Right cardiac atrium (tissue), 5 donors: ENCODE measurements around the gene TSPAN31. TPM values are rescaled to one million over a fixed set of nuclear protein-coding genes. Genes with fewer than 3 reads are reported as not detected.

Experiments
- ATAC-seq, 2 donors: fragments of 200-7000 bp; cut with Tn5 transposase; one replicate each; pipeline versions ENCODE4 v1.8.0 to v1.9.1; 2020; ENCODE audit warnings: moderate library complexity in 2 of 2, mild to moderate bottlenecking in 1 of 2
- DNase-seq, 3 donors: peaks; one replicate each; pipeline ENCODE4 v3.0.0-alpha.2; 2020
- H3K27ac ChIP-seq: one replicate; pipeline ENCODE4 v1.5.1; 2013; ENCODE audit warnings: mild to moderate bottlenecking, low read length, control low read depth, moderate library complexity
- H3K27me3 ChIP-seq: one replicate; pipeline ENCODE4 v1.6.1; 2013; ENCODE audit not compliant: control insufficient read depth, insufficient read depth
- H3K4me1 ChIP-seq: one replicate; pipeline ENCODE4 v1.6.1; 2013; ENCODE audit warnings: low read length; ENCODE audit not compliant: control insufficient read depth, insufficient read depth
- H3K4me3 ChIP-seq: one replicate; pipeline ENCODE4 v1.5.1; 2013; ENCODE audit warnings: low read length, control low read depth
- H3K9me3 ChIP-seq: one replicate; pipeline ENCODE4 v1.6.1; 2013; ENCODE audit warnings: low read length; ENCODE audit not compliant: control insufficient read depth
- WGBS: extraction: QIAGEN DNeasy Blood & Tissue Kit; methylation state at CpG from one replicate; pipeline ENCODE4 v1.1.7; 2013; 5-methylcytosine and 5-hydroxymethylcytosine counted together
- intact Hi-C, 4 donors: fragments of 100-400 bp; cut with DNase I; formaldehyde crosslinking; loops; one replicate each; pipeline versions ENCODE4 v1.11.0 to v1.14.0; 2022 to 2023
- microRNA-seq, 2 donors: library from miRNA; unstranded; fragments of <30 nt; microRNA quantifications; one replicate each; pipeline ENCODE4 v1.2.0, GENCODE V29; 2020 to 2021
- polyA plus RNA-seq: library from polyadenylated mRNA; stranded (reverse); fragments of 200-250 nt; gene quantifications from one replicate; pipeline ENCODE4 v1.2.3, GENCODE V29; 2013
- total RNA-seq, 4 donors: library from RNA; stranded (reverse); fragmentation: NEBNext Ultra II Directional; extraction: Animal tissue kit (Norgen Biotek cat#: 25700); gene quantifications; one replicate each; pipeline ENCODE4 v1.2.1, GENCODE V29; 2021
- donor health status: healthy with polysubstance abuse.
- donor health status: DM: no; HTN: yes; CAD: no.
- donor health status: DM: no; HTN: no; CAD: no.
- donor health status: DM: no; HTN: yes; CAD: no; lungs with severe emphysema.
- donor health status: DM: yes; HTN: yes; CAD: no.

Gene TSPAN31
- total and polyA plus RNA-seq, 5 donors = 31.5 to 43.9 (median 35.2) TPM

DNA sequence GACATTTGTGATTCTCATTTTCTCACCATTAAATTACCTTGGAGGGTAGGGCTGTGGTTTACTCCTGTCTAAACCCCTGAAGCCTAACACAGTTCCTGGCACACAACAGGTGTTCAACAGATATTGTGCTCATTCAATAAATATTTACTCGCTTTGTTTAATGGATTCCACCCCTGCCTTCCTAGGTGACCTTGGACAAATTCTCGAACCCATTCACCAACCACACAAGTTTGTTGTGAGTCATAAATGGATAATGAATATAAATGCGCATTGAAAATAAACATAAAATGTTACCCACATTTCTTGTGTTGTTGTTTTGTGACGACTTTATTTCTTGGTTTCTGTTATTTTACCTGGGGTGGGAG is 37.4 kb downstream of the TSPAN31 start:
- Histone ChIP-seq H3K27me3 (no peaks in the 10 kb centered on the region), H3K27ac (no peak overlapping the region), H3K9me3 (no peaks in the 10 kb centered on the region), H3K4me1 (no peaks in the 10 kb centered on the region), H3K4me3 (peak overlapping the region; percentile 87)
- no peak for DNase-seq
- 23% methylated on average over 4 of the region's 4 CpGs for WGBS
- intact Hi-C loops = no loop called here
- no peak for ATAC-seq

DNA sequence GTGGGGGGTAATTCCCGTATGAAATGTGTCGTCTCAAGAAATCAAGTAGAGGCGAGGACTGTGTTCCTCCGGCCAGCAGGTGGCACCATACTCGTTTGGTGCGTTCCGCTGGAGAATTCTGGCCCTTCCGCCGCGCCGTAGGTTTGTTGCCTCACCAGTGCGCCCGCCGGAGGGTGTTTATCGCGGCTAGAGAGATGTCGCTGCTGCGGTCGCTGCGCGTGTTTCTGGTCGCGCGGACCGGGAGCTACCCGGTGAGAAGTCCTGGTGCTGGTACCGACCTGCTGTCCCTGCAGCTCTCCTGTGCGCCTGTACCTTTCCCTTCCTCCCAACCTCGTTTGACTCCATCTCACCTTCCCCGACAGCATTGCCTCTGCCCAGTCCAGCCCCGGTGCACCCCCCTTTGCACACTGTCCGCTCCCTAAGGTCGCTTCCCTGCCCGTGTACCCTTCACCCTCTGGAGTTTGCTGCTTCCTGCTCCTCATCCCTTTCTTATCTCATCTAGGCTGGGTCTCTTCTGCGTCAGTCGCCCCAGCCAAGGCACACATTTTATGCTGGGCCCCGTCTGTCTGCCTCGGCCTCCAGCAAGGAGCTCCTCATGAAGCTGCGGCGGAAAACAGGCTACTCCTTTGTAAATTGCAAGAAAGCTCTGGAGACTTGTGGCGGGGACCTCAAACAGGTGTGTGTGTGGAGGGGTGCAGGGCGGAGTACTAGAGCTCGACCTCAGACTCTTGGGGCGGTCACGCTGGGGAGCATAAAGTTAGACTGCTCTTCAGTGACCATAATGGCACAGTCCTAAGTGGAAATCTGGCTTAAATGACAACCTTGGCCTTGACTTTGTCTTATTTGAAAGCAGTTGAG is 38.0 kb downstream of the TSPAN31 start, which contains the start of gene TSFM:
TSFM (plus strand) TSS at position 180 of the 858 bp plus-strand sequence; CDS start at position 195, 15 bp downstream.
- under 1% methylated on average over 45 of the region's 45 CpGs for WGBS
- H3K9me3 ChIP-seq = no peaks in the 10 kb centered on the region
- intact Hi-C loops = no loop called here
- H3K4me3 ChIP-seq = peak within 1 kb of the TSS; percentile 87
- peak within 1 kb of the TSS; percentile 32 for H3K27ac ChIP-seq
- no peaks in the 10 kb centered on the region for H3K4me1 ChIP-seq
- DNase-seq (peak; percentile 97 to 99 (median 99)), ATAC-seq (peak; percentile 84 to 92)
- H3K27me3 ChIP-seq = no peaks in the 10 kb centered on the region

DNA sequence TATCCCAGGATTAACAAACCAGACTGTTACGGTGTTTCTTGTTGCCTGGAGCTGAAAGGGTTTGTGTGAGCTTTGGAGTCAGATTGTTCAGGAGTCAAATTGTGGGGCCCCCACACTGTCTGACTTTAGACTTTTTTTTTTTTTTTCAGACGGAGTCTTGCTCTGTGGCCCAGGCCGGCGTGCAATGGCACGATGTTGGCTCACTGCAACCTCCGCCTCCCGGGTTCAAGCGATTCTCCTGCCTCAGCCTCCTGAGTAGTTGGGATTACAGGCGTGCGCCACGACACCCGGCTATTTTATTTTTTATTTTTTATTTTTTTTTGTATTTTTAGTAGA is 38.6 kb downstream of the TSPAN31 start:
- no peak for DNase-seq
- Histone ChIP-seq H3K27me3 (no peaks in the 10 kb centered on the region), H3K4me3 (peak overlapping the region; percentile 87), H3K27ac (no peak overlapping the region), H3K9me3 (no peaks in the 10 kb centered on the region), H3K4me1 (no peaks in the 10 kb centered on the region)
- WGBS = 85% methylated on average over 12 of the region's 12 CpGs
- ATAC-seq = no peak
- intact Hi-C loops = no loop called here

DNA sequence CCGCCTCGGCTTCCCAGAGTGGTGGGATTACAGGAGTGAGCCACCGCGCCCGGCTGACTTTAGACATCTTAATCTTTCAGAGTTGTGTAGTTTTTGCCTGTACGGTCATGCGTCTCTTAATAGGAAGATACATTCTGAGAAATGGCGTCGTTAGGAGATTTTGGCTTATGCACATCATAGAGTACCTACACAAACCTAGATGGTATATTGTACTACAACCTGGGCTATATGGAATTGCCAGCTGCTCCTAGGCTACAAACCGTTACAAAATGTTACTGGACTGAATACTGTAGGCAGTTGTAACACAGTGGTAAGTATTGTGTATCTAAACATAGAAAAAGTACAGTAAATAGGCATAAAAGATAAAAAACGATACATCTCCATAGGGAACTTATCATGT is 39.0 kb downstream of the TSPAN31 start:
- Histone ChIP-seq H3K4me3 (no peak overlapping the region), H3K27me3 (no peaks in the 10 kb centered on the region), H3K27ac (no peak overlapping the region), H3K9me3 (no peaks in the 10 kb centered on the region), H3K4me1 (no peaks in the 10 kb centered on the region)
- ATAC-seq = no peak
- WGBS = 91% methylated on average over 11 of the region's 11 CpGs
- intact Hi-C loops = no loop called here
- DNase-seq = no peak

DNA sequence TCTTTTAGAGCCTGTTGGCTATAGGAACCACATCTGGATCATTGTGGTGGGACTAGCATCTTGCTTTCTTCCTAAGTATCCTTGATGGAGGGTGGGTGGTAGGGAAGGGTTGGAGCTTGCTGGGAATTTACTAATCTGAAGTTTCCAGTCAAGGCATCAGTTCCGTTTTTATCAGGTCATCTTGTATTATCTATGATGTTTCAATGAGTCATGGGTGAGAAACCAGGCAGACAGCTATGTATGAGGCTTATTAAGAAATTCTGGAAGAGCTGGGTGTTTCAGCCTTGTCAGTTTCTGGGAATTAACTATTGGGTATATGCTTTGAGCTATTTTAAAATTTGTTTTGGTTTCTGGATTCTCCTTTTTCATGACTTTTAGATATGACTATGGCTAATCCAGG is 49.1 kb downstream of the TSPAN31 start:
- Histone ChIP-seq H3K27me3 (no peaks in the 10 kb centered on the region), H3K4me3 (no peak overlapping the region), H3K9me3 (no peaks in the 10 kb centered on the region), H3K4me1 (no peaks in the 10 kb centered on the region), H3K27ac (no peak overlapping the region)
- intact Hi-C loops = no loop called here
- no peak for DNase-seq
- ATAC-seq = peak; percentile 11 to 45
- 44% methylated on average over 1 of the region's 1 CpG for WGBS

DNA sequence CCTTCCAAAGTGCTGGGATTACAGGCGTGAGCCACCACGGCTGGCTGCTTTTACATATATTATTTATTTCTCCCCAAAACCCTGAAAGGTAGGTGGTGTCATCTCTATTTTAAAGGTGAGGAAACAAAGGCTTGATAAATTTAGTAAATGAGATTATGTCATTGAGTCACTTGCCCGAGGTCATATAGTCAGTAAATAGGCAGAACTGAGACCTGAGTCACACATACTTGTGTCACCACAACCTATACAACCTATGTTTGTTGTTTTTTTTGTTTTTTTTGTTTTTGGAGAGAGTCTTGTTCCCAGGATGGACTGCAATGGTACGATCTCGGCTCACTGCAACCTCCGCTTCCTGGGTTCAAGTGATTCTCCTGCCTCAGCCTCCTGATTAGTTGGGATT is 50.5 kb downstream of the TSPAN31 start:
- DNase-seq (no peak), ATAC-seq (no peak)
- 92% methylated on average over 6 of the region's 6 CpGs for WGBS
- intact Hi-C loops = no loop called here
- Histone ChIP-seq H3K4me3 (no peak overlapping the region), H3K4me1 (no peaks in the 10 kb centered on the region), H3K27ac (no peak overlapping the region), H3K9me3 (no peaks in the 10 kb centered on the region), H3K27me3 (no peaks in the 10 kb centered on the region)

DNA sequence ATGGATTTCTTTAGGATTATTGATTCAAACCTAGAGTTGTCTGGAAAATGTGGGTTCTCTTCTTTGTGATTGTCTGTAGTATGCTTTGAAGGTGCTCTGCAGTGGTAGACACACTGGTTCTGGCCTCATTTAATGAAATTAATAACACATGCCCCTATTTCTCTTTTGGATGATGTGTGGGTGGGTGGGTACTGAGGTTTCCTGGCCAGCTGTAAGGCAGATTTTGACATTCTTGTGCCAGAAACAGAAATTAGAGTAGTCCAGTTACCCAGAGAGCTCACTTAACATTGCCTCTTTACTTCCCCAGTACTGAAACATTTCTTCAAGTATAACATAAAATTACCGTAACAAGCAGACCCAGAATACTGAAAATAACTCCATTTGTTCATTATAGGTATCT is 52.2 kb downstream of the TSPAN31 start:
- intact Hi-C loops = no loop called here
- DNase-seq = no peak
- no peaks in the 10 kb centered on the region for H3K4me1 ChIP-seq
- no peaks in the 10 kb centered on the region for H3K27me3 ChIP-seq
- no peak overlapping the region for H3K27ac ChIP-seq
- no peak for ATAC-seq
- WGBS = 94% methylated on average over 1 of the region's 1 CpG
- H3K4me3 ChIP-seq = no peak overlapping the region
- H3K9me3 ChIP-seq = no peaks in the 10 kb centered on the region

DNA sequence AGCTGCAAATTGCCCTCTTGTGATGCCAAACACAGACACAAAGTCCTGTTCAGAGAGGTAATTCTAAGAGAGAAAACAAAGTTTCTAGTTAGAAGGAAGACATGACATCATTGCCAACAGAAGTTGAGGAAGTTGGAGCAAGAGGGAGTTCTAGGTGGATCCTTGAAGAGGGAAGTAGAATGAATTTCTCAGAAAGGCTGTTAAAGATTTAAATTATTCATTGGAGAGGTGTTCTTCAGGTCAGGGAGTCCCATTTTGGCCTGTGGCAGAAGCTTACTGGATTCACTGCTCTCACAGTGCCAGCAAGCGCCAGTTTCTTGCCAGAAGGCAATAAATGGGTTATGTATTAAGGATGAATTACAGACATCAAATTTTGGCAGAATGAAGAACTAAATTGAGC is 53.1 kb downstream of the TSPAN31 start:
- WGBS = 95% methylated on average over 1 of the region's 1 CpG
- no peak for DNase-seq
- H3K27ac ChIP-seq = no peak overlapping the region
- no peak for ATAC-seq
- intact Hi-C loops = no loop called here
- H3K9me3 ChIP-seq = no peaks in the 10 kb centered on the region
- H3K4me1 ChIP-seq = no peaks in the 10 kb centered on the region
- H3K4me3 ChIP-seq = no peak overlapping the region
- no peaks in the 10 kb centered on the region for H3K27me3 ChIP-seq

Small RNAs within 50 kb of the gene (microRNA-seq; reads per million reads assigned to microRNA genes)
- gene MIR6759 = 0 reads per million in 2 donors

Other genes starting within 250 kb of the TSPAN31 start
- gene DDIT3, start 224.5 kb upstream of the TSPAN31 start, total RNA-seq = 10 to 100 TPM; 21.8 to 34.7 (median 22.3) TPM
- gene DDIT3, start 224.5 kb upstream of the TSPAN31 start, polyA plus RNA-seq = 54.6 TPM
- gene MBD6, start 222.2 kb upstream of the TSPAN31 start, total RNA-seq = 10 to 100 TPM; 35.7 to 50.9 (median 41.6) TPM
- 16.4 TPM for gene MBD6, start 222.2 kb upstream of the TSPAN31 start, polyA plus RNA-seq
- gene DCTN2, start 197.8 kb upstream of the TSPAN31 start, total RNA-seq = 10 to 100 TPM; 88.6 to 92.4 (median 89.5) TPM
- 99.2 TPM for gene DCTN2, start 197.8 kb upstream of the TSPAN31 start, polyA plus RNA-seq
- gene KIF5A, start 195.0 kb upstream of the TSPAN31 start, total RNA-seq = under 1 TPM; 0.09 to 0.31 (median 0.20) TPM
- gene KIF5A, start 195.0 kb upstream of the TSPAN31 start, polyA plus RNA-seq = 0.20 TPM
- gene PIP4K2C, start 153.8 kb upstream of the TSPAN31 start, total RNA-seq = 10 to 100 TPM; 14.9 to 17.1 (median 15.6) TPM
- 8.7 TPM for gene PIP4K2C, start 153.8 kb upstream of the TSPAN31 start, polyA plus RNA-seq
- gene DTX3, start 140.2 kb upstream of the TSPAN31 start, total RNA-seq = 10 to 100 TPM; 29.3 to 44.6 (median 38.1) TPM
- 28.9 TPM for gene DTX3, start 140.2 kb upstream of the TSPAN31 start, polyA plus RNA-seq
- gene ARHGEF25, start 133.6 kb upstream of the TSPAN31 start, total RNA-seq = 10 to 100 TPM; 14.0 to 22.6 (median 18.1) TPM
- 21.3 TPM for gene ARHGEF25, start 133.6 kb upstream of the TSPAN31 start, polyA plus RNA-seq
- 1 to 10 TPM; 1.2 to 2.5 (median 2.2) TPM for gene B4GALNT1, start 111.8 kb upstream of the TSPAN31 start, total RNA-seq
- gene B4GALNT1, start 111.8 kb upstream of the TSPAN31 start, polyA plus RNA-seq = 3.3 TPM
- gene OS9, start 50.9 kb upstream of the TSPAN31 start, total RNA-seq = 100 to 1,000 TPM; 145 to 168 (median 154) TPM
- gene OS9, start 50.9 kb upstream of the TSPAN31 start, polyA plus RNA-seq = 127 TPM
- under 1 TPM; 0.53 to 0.91 (median 0.72) TPM for gene AGAP2, start 6.3 kb upstream of the TSPAN31 start, total RNA-seq
- gene AGAP2, start 6.3 kb upstream of the TSPAN31 start, polyA plus RNA-seq = 1.7 TPM
- gene CDK4, start 7.3 kb downstream of the TSPAN31 start, total RNA-seq = 10 to 100 TPM; 50.9 to 53.9 (median 53.4) TPM
- 29.7 TPM for gene CDK4, start 7.3 kb downstream of the TSPAN31 start, polyA plus RNA-seq
- 10 to 100 TPM; 15.2 to 17.8 (median 16.4) TPM for gene MARCHF9, start 10.1 kb downstream of the TSPAN31 start, total RNA-seq
- gene MARCHF9, start 10.1 kb downstream of the TSPAN31 start, polyA plus RNA-seq = 14.3 TPM
- under 1 TPM in 3 of 4 donors, not detected in 1; 0.12 to 0.22 (median 0.14) TPM for gene CYP27B1, start 22.0 kb downstream of the TSPAN31 start, total RNA-seq
- 0.18 TPM for gene CYP27B1, start 22.0 kb downstream of the TSPAN31 start, polyA plus RNA-seq
- gene METTL1, start 27.1 kb downstream of the TSPAN31 start, total RNA-seq = 10 to 100 TPM in 1 of 4 donors, 1 to 10 TPM in 3; 5.7 to 15.8 (median 8.5) TPM
- gene METTL1, start 27.1 kb downstream of the TSPAN31 start, polyA plus RNA-seq = 6.3 TPM
- gene EEF1AKMT3, start 27.6 kb downstream of the TSPAN31 start, total RNA-seq = 1 to 10 TPM; 2.1 to 3.1 (median 2.6) TPM
- 0.95 TPM for gene EEF1AKMT3, start 27.6 kb downstream of the TSPAN31 start, polyA plus RNA-seq
- 10 to 100 TPM; 28.9 to 36.1 (median 33.0) TPM for gene TSFM, start 37.7 kb downstream of the TSPAN31 start, total RNA-seq
- gene TSFM, start 37.7 kb downstream of the TSPAN31 start, polyA plus RNA-seq = 50.7 TPM
- 1 to 10 TPM; 2.6 to 4.1 (median 3.2) TPM for gene AVIL, start 73.7 kb downstream of the TSPAN31 start, total RNA-seq
- 3.2 TPM for gene AVIL, start 73.7 kb downstream of the TSPAN31 start, polyA plus RNA-seq
- 100 to 1,000 TPM in 2 of 4 donors, 10 to 100 TPM in 2; 94.3 to 116 (median 103) TPM for gene CTDSP2, start 101.7 kb downstream of the TSPAN31 start, total RNA-seq
- gene CTDSP2, start 101.7 kb downstream of the TSPAN31 start, polyA plus RNA-seq = 41.7 TPM
- gene ATP23, start 196.5 kb downstream of the TSPAN31 start, total RNA-seq = 10 to 100 TPM in 2 of 4 donors, 1 to 10 TPM in 2; 6.4 to 11.9 (median 8.4) TPM
- gene ATP23, start 196.5 kb downstream of the TSPAN31 start, polyA plus RNA-seq = 14.3 TPM